HAP-1 (cell line): ENCODE data around the gene TBX5.

Experiments
- DNase-seq, 2 experiments: peaks; one replicate each; pipeline ENCODE4 v3.0.0-alpha.2; 2016 to 2020; ENCODE audit warnings: low spot score in 2 of 2
- H3K27me3 ChIP-seq: fragments of 250-450 bp; sonication (Bioruptor Pico); 2 replicates; pipeline ENCODE4 v1.5.1; 2020; ENCODE audit warnings: low read depth, mild to moderate bottlenecking, moderate library complexity
- H3K36me3 ChIP-seq: fragments of 250-450 bp; sonication (Bioruptor Pico); replicated peaks from 2 replicates; pipeline ENCODE4 v1.5.1; 2020; ENCODE audit warnings: mild to moderate bottlenecking
- H3K4me1 ChIP-seq: fragments of 250-450 bp; sonication (Bioruptor Pico); 2 replicates; pipeline ENCODE4 v1.5.1; 2020; ENCODE audit warnings: mild to moderate bottlenecking
- H3K4me3 ChIP-seq: fragments of 250-450 bp; sonication (Bioruptor Pico); 2 replicates; pipeline ENCODE4 v1.5.1; 2020; ENCODE audit warnings: mild to moderate bottlenecking, moderate library complexity
- H3K9me3 ChIP-seq: fragments of 250-450 bp; sonication (Bioruptor Pico); 2 replicates; pipeline ENCODE4 v1.5.1; 2020; ENCODE audit warnings: mild to moderate bottlenecking, moderate library complexity
- in situ Hi-C: fragments of 300-500 bp; cut with MboI; formaldehyde crosslinking; loops from 3 replicates; pipeline ENCODE4 v1.14.3; 2020; ENCODE audit warnings: low sequenced_read_pairs, inconsistent platforms, mixed read lengths

The TBX5 gene

GRCh38 chr12:114441545-114441944 is 35.6 kb upstream of the TBX5 start:
- in situ Hi-C loops: no loop called here

GRCh38 chr12:114441039-114441383 is 35.1 kb upstream of the TBX5 start:
- in situ Hi-C loops: no loop called here
- no peaks in the 10 kb centered on the region for H3K9me3 ChIP-seq

More at GRCh38 chr12:114441545-114441944, 35.6 kb upstream of the TBX5 start:
- no peak for DNase-seq
- H3K4me3 ChIP-seq: no peak overlapping the region
- H3K27me3 ChIP-seq: no peaks in the 10 kb centered on the region
- H3K9me3 ChIP-seq: no peaks in the 10 kb centered on the region
- no peaks in the 10 kb centered on the region for H3K36me3 ChIP-seq
- H3K4me1 ChIP-seq: peaks cover 10% of the 10 kb centered on the region

GRCh38 chr12:114440270-114441038 is 34.5 kb upstream of the TBX5 start:
- H3K27me3 ChIP-seq: no peaks in the 10 kb centered on the region

More at GRCh38 chr12:114441039-114441383, 35.1 kb upstream of the TBX5 start:
- no peak for DNase-seq
- Histone ChIP-seq H3K4me1 (peaks cover 5% of the 10 kb centered on the region), H3K36me3 (no peaks in the 10 kb centered on the region), H3K4me3 (no peak overlapping the region), H3K27me3 (no peaks in the 10 kb centered on the region)

GRCh38 chr12:114439817-114440216 is 33.9 kb upstream of the TBX5 start:
- no peaks in the 10 kb centered on the region for H3K9me3 ChIP-seq
- DNase-seq: no peak
- H3K4me3 ChIP-seq: no peak overlapping the region
- in situ Hi-C loops: no loop called here
- no peaks in the 10 kb centered on the region for H3K27me3 ChIP-seq
- H3K36me3 ChIP-seq: no peaks in the 10 kb centered on the region
- peaks cover under 1% of the 10 kb centered on the region; the same call in 1 of the 2 replicates for H3K4me1 ChIP-seq

More at GRCh38 chr12:114440270-114441038, 34.5 kb upstream of the TBX5 start:
- Histone ChIP-seq H3K4me3 (no peak overlapping the region), H3K9me3 (no peaks in the 10 kb centered on the region), H3K36me3 (no peaks in the 10 kb centered on the region), H3K4me1 (peaks cover 3% of the 10 kb centered on the region; the same call in 1 of the 2 replicates)
- DNase-seq: no peak
- in situ Hi-C loops: no loop called here

- H3K27me3 ChIP-seq: no peaks in the 10 kb centered on the region
- in situ Hi-C loops: no loop called here
- H3K4me3 ChIP-seq: no peak overlapping the region
These were observed 33.3 kb upstream of the TBX5 start for GRCh38 chr12:114439261-114439683.

GRCh38 chr12:114438635-114439256 is 32.8 kb upstream of the TBX5 start:
- no peak for DNase-seq
- H3K4me3 ChIP-seq: no peak overlapping the region
- no peaks in the 10 kb centered on the region for H3K27me3 ChIP-seq
- H3K4me1 ChIP-seq: no peaks in the 10 kb centered on the region
- no peaks in the 10 kb centered on the region for H3K36me3 ChIP-seq
- in situ Hi-C loops: no loop called here
- H3K9me3 ChIP-seq: no peaks in the 10 kb centered on the region

More at GRCh38 chr12:114439261-114439683, 33.3 kb upstream of the TBX5 start:
- DNase-seq: no peak
- H3K36me3 ChIP-seq: no peaks in the 10 kb centered on the region
- H3K4me1 ChIP-seq: no peaks in the 10 kb centered on the region
- H3K9me3 ChIP-seq: no peaks in the 10 kb centered on the region

- DNase-seq: no peak
- in situ Hi-C loops: no loop called here
- Histone ChIP-seq H3K4me1 (no peaks in the 10 kb centered on the region), H3K36me3 (no peaks in the 10 kb centered on the region), H3K4me3 (no peak overlapping the region), H3K9me3 (no peaks in the 10 kb centered on the region), H3K27me3 (no peaks in the 10 kb centered on the region)
These were observed 28.4 kb upstream of the TBX5 start for GRCh38 chr12:114434341-114434740.

GRCh38 chr12:114431902-114432301 is 26.0 kb upstream of the TBX5 start:
- in situ Hi-C loops: no loop called here

GRCh38 chr12:114430306-114430705 is 24.4 kb upstream of the TBX5 start:
- Histone ChIP-seq H3K36me3 (no peaks in the 10 kb centered on the region), H3K4me3 (no peak overlapping the region), H3K27me3 (no peaks in the 10 kb centered on the region), H3K4me1 (no peaks in the 10 kb centered on the region), H3K9me3 (no peaks in the 10 kb centered on the region)
- in situ Hi-C loops: no loop called here
- no peak for DNase-seq

More at GRCh38 chr12:114431902-114432301, 26.0 kb upstream of the TBX5 start:
- Histone ChIP-seq H3K4me1 (no peaks in the 10 kb centered on the region), H3K36me3 (no peaks in the 10 kb centered on the region), H3K27me3 (no peaks in the 10 kb centered on the region), H3K4me3 (no peak overlapping the region), H3K9me3 (no peaks in the 10 kb centered on the region)
- DNase-seq: no peak

GRCh38 chr12:114425031-114425626 is 19.2 kb upstream of the TBX5 start:
- no peaks in the 10 kb centered on the region for H3K27me3 ChIP-seq
- no peaks in the 10 kb centered on the region for H3K9me3 ChIP-seq
- no peaks in the 10 kb centered on the region for H3K36me3 ChIP-seq
- DNase-seq: no peak
- H3K4me3 ChIP-seq: no peak overlapping the region
- in situ Hi-C loops: no loop called here
- H3K4me1 ChIP-seq: no peaks in the 10 kb centered on the region

- Histone ChIP-seq H3K4me3 (no peak overlapping the region), H3K27me3 (no peaks in the 10 kb centered on the region), H3K36me3 (no peaks in the 10 kb centered on the region), H3K9me3 (no peaks in the 10 kb centered on the region), H3K4me1 (no peaks in the 10 kb centered on the region)
- in situ Hi-C loops: no loop called here
- no peak for DNase-seq
These were observed 15.0 kb upstream of the TBX5 start for GRCh38 chr12:114420944-114421335.

GRCh38 chr12:114420182-114420943 is 14.4 kb upstream of the TBX5 start:
- no peaks in the 10 kb centered on the region for H3K9me3 ChIP-seq
- no peaks in the 10 kb centered on the region for H3K36me3 ChIP-seq
- no peak overlapping the region for H3K4me3 ChIP-seq
- in situ Hi-C loops: no loop called here
- H3K4me1 ChIP-seq: no peaks in the 10 kb centered on the region
- DNase-seq: no peak
- no peaks in the 10 kb centered on the region for H3K27me3 ChIP-seq

- Histone ChIP-seq H3K27me3 (no peaks in the 10 kb centered on the region), H3K4me3 (no peak overlapping the region), H3K4me1 (peaks cover 12% of the 10 kb centered on the region), H3K9me3 (no peaks in the 10 kb centered on the region), H3K36me3 (no peaks in the 10 kb centered on the region; the same call in 1 of the 2 replicates)
- in situ Hi-C loops: no loop called here
- DNase-seq: no peak
These were observed 10.1 kb upstream of the TBX5 start for GRCh38 chr12:114416028-114416427.
